ENCODE results near the gene UGT1A10.

The UGT1A10 gene

GRCh38 chr2:233656443-233656842 lies 20.2 kb downstream of the UGT1A10 start:
- DNase-seq: no peak

GRCh38 chr2:233658610-233659009 lies 22.4 kb downstream of the UGT1A10 start:
- no peak for DNase-seq

GRCh38 chr2:233663911-233664310 lies 27.7 kb downstream of the UGT1A10 start:
- no peak for DNase-seq

GRCh38 chr2:233668605-233669260 lies 32.5 kb downstream of the UGT1A10 start:
- no peak for DNase-seq

- DNase-seq: no peak
These were observed 35.3 kb downstream of the UGT1A10 start, which contains the start of gene UGT1A9 for GRCh38 chr2:233671290-233672161. TSS of gene UGT1A9 (plus strand) at chr2:233671898. CDS start at chr2:233671935, 37 bp downstream.

GRCh38 chr2:233672886-233673285 lies 36.6 kb downstream of the UGT1A10 start:
- no peak for DNase-seq

- DNase-seq: no peak
These were observed 37.6 kb downstream of the UGT1A10 start for GRCh38 chr2:233673896-233674295.

- no peak for DNase-seq
These were observed 38.1 kb downstream of the UGT1A10 start for GRCh38 chr2:233674314-233674713.

- no peak for DNase-seq
These were observed 38.7 kb downstream of the UGT1A10 start for GRCh38 chr2:233674995-233675394.

GRCh38 chr2:233676046-233676445 lies 39.8 kb downstream of the UGT1A10 start:
- DNase-seq: no peak

- no peak for DNase-seq
These were observed 42.9 kb downstream of the UGT1A10 start for GRCh38 chr2:233679196-233679595.

GRCh38 chr2:233680361-233681045 lies 44.3 kb downstream of the UGT1A10 start:
- DNase-seq: no peak

- DNase-seq: no peak
These were observed 45.4 kb downstream of the UGT1A10 start, which contains the start of gene UGT1A7 for GRCh38 chr2:233681521-233682099. TSS of gene UGT1A7 (plus strand) at chr2:233681901. CDS start at chr2:233681938, 37 bp downstream.

GRCh38 chr2:233684640-233685039 lies 48.4 kb downstream of the UGT1A10 start:
- DNase-seq: no peak

GRCh38 chr2:233686928-233687327 lies 50.7 kb downstream of the UGT1A10 start:
- DNase-seq: no peak

GRCh38 chr2:233688341-233688740 lies 52.1 kb downstream of the UGT1A10 start:
- DNase-seq: no peak

- no peak for DNase-seq
These were observed 52.8 kb downstream of the UGT1A10 start for GRCh38 chr2:233689031-233689430.

GRCh38 chr2:233689501-233689900 lies 53.3 kb downstream of the UGT1A10 start:
- no peak for DNase-seq

GRCh38 chr2:233690444-233690843 lies 54.2 kb downstream of the UGT1A10 start:
- no peak for DNase-seq

GRCh38 chr2:233691443-233692433 lies 55.5 kb downstream of the UGT1A10 start:
- DNase-seq: no peak

GRCh38 chr2:233692648-233693047 lies 56.4 kb downstream of the UGT1A10 start, which contains the start of gene UGT1A6:
TSS of gene UGT1A6 (plus strand) at chr2:233692890. CDS start at chr2:233693005, 115 bp downstream.
- DNase-seq: no peak

- DNase-seq: no peak
These were observed 57.7 kb downstream of the UGT1A10 start for GRCh38 chr2:233693963-233694362.
